DND-41 (cell line): Measurements from ENCODE around the gene KBTBD13.

ENCODE experiments used
- ATAC-seq: fragments of 200-7000 bp; cut with Tn5 transposase; 3 replicates; pipeline ENCODE4 v1.9.1; 2021; ENCODE audit warnings: low read depth; ENCODE audit not compliant: insufficient read depth
- DNase-seq: peaks from one replicate; pipeline ENCODE4 v3.0.0-alpha.2; 2020
- H2AFZ ChIP-seq: 2 replicates; pipeline ENCODE4 v1.6.0; 2012; ENCODE audit warnings: low read depth, low read length
- H3K27ac ChIP-seq: 2 replicates; pipeline ENCODE4 v1.5.1; 2012; ENCODE audit warnings: low read length, inconsistent platforms
- H3K27me3 ChIP-seq: fragments of 200-600 bp; sonication (generic); 2 replicates; pipeline ENCODE4 v1.6.0; 2012; ENCODE audit warnings: low read length, mild to moderate bottlenecking, inconsistent platforms; ENCODE audit not compliant: insufficient read depth, poor library complexity
- H3K36me3 ChIP-seq: 2 replicates; pipeline ENCODE4 v1.5.1; 2012; ENCODE audit warnings: low read length, inconsistent platforms; ENCODE audit not compliant: insufficient read depth
- H3K4me1 ChIP-seq: 2 replicates; pipeline ENCODE4 v1.5.1; 2012; ENCODE audit warnings: mild to moderate bottlenecking, low read length; ENCODE audit not compliant: insufficient read depth
- H3K4me2 ChIP-seq: 2 replicates; pipeline ENCODE4 v1.6.0; 2012; ENCODE audit warnings: mild to moderate bottlenecking, moderate library complexity, low read length, inconsistent platforms; ENCODE audit not compliant: insufficient read depth
- H3K4me3 ChIP-seq, 2 experiments: fragments of 200-600 bp in 1 of 2; shearing (Covaris generic) in 1 of 2; 2 replicates each; pipeline ENCODE4 v1.5.1; 2012 to 2016; ENCODE audit warnings: inconsistent platforms in 2 of 2, low read length in 2 of 2, mild to moderate bottlenecking in 2 of 2, low read depth in 1 of 2, moderate library complexity in 1 of 2
- H3K79me2 ChIP-seq: 2 replicates; pipeline ENCODE4 v1.6.0; 2012; ENCODE audit warnings: low read length, inconsistent platforms; ENCODE audit not compliant: insufficient read depth
- H3K9ac ChIP-seq: 2 replicates; pipeline ENCODE4 v1.6.0; 2012; ENCODE audit warnings: low read depth, mild to moderate bottlenecking, inconsistent platforms, low read length, moderate library complexity
- H3K9me3 ChIP-seq: 2 replicates; pipeline ENCODE4 v1.5.1; 2012; ENCODE audit warnings: low read length, moderate library complexity, mild to moderate bottlenecking, inconsistent platforms; ENCODE audit not compliant: insufficient read depth, severe bottlenecking
- H4K20me1 ChIP-seq: 2 replicates; pipeline ENCODE4 v1.6.0; 2012; ENCODE audit warnings: low read length; ENCODE audit not compliant: insufficient read depth
- EZH2 ChIP-seq: IDR thresholded peaks from 3 replicates; pipeline ENCODE4 v1.6.1; 2012; ENCODE audit warnings: borderline replicate concordance, low read depth, mild to moderate bottlenecking, moderate library complexity, low read length, inconsistent platforms; ENCODE audit not compliant: severe bottlenecking
- TF ChIP-seq, protein P1 (sequence below): IDR thresholded peaks from 2 replicates; pipeline ENCODE4 v1.5.1; 2012; ENCODE audit warnings: borderline replicate concordance, low read length, moderate library complexity, mild to moderate bottlenecking; ENCODE audit not compliant: poor library complexity, severe bottlenecking; ENCODE audit errors: extremely low read depth

KBTBD13 gene

DNA sequence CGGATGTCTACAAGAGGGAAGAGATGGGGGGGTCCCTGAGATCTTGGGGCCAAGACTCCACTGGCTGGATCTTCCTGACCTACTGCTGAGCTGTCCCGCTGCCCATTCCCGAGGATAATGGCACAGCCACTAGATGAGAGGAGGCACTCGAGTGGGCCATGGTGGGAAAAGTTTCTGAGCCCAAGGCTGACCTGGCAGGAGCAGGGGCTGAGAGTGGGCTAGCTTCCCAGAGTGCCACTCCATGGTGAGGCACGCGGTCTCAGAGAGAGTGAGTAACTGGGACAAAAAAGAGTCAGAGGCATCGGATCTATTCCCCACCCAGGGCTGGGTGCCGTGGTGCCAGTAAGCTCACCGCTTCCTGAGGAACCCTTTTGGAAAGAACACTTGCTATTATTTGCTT lies 20.4 kb upstream of the KBTBD13 start:
- H3K9ac ChIP-seq, result no peak overlapping the region
- no peak for TF ChIP-seq EZH2
- TF ChIP-seq, protein P1, sequence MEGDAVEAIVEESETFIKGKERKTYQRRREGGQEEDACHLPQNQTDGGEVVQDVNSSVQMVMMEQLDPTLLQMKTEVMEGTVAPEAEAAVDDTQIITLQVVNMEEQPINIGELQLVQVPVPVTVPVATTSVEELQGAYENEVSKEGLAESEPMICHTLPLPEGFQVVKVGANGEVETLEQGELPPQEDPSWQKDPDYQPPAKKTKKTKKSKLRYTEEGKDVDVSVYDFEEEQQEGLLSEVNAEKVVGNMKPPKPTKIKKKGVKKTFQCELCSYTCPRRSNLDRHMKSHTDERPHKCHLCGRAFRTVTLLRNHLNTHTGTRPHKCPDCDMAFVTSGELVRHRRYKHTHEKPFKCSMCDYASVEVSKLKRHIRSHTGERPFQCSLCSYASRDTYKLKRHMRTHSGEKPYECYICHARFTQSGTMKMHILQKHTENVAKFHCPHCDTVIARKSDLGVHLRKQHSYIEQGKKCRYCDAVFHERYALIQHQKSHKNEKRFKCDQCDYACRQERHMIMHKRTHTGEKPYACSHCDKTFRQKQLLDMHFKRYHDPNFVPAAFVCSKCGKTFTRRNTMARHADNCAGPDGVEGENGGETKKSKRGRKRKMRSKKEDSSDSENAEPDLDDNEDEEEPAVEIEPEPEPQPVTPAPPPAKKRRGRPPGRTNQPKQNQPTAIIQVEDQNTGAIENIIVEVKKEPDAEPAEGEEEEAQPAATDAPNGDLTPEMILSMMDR, result no peak
- peak overlapping the region; percentile 33; the same call in 1 of the 2 replicates for H3K27ac ChIP-seq
- H3K4me2 ChIP-seq, result no peak overlapping the region
- no peak overlapping the region for H3K4me3 ChIP-seq
- no peak for ATAC-seq
- H3K9me3 ChIP-seq, result no peaks in the 10 kb centered on the region
- H3K4me1 ChIP-seq, result peaks cover 22% of the 10 kb centered on the region
- no peaks in the 10 kb centered on the region for H3K79me2 ChIP-seq
- H2AFZ ChIP-seq, result no peak overlapping the region
- no peak for DNase-seq
- no peaks in the 10 kb centered on the region for H3K36me3 ChIP-seq
- no peaks in the 10 kb centered on the region for H3K27me3 ChIP-seq
- no peaks in the 10 kb centered on the region for H4K20me1 ChIP-seq

GRCh38 chr15:65056868-65057548 lies 19.5 kb upstream of the KBTBD13 start:
- H3K79me2 ChIP-seq, result no peaks in the 10 kb centered on the region
- no peak overlapping the region for H3K4me3 ChIP-seq
- no peak overlapping the region for H3K27ac ChIP-seq
- no peak overlapping the region for H3K4me2 ChIP-seq
- no peak for TF ChIP-seq EZH2
- TF ChIP-seq, protein P1, result no peak
- no peak for ATAC-seq
- H3K9ac ChIP-seq, result no peak overlapping the region
- no peaks in the 10 kb centered on the region for H3K27me3 ChIP-seq
- no peaks in the 10 kb centered on the region for H3K9me3 ChIP-seq
- H2AFZ ChIP-seq, result no peak overlapping the region
- no peaks in the 10 kb centered on the region for H3K36me3 ChIP-seq
- H3K4me1 ChIP-seq, result peaks cover 22% of the 10 kb centered on the region
- no peak for DNase-seq
- no peaks in the 10 kb centered on the region for H4K20me1 ChIP-seq

- Histone ChIP-seq H3K9me3 (no peaks in the 10 kb centered on the region), H3K4me1 (peaks cover 22% of the 10 kb centered on the region), H3K9ac (no peak overlapping the region), H3K4me2 (no peak overlapping the region), H3K79me2 (no peaks in the 10 kb centered on the region), H3K27me3 (no peaks in the 10 kb centered on the region), H3K36me3 (no peaks in the 10 kb centered on the region), H3K27ac (no peak overlapping the region), H2AFZ (no peak overlapping the region), H4K20me1 (no peaks in the 10 kb centered on the region), H3K4me3 (no peak overlapping the region)
- no peak for ATAC-seq
- no peak for DNase-seq
- no peak for TF ChIP-seq EZH2
- TF ChIP-seq, protein P1, result no peak
Observed at GRCh38 chr15:65057549-65057940, 19.0 kb upstream of the KBTBD13 start.
